ENCODE data around the gene IQSEC1.

- TF ChIP-seq CTCF (IDR thresholded peaks at IDR 0.05; ENCODE audit: extremely low read depth in 1 of 2, insufficient read depth in 1 of 2, low read depth in 1 of 2, low read length in 2 of 2) (no peak), POLR2AphosphoS5 (IDR thresholded peaks at IDR 0.05; ENCODE audit: insufficient read depth, low read depth, low read length) (no peak), EZH2 (IDR thresholded peaks at IDR 0.05; ENCODE audit: borderline replicate concordance, low read depth, low read length, severe bottlenecking) (no peak), MAX (IDR thresholded peaks at IDR 0.05; ENCODE audit: insufficient read depth, insufficient read length) (no peak), POLR2A (IDR thresholded peaks at IDR 0.05; ENCODE audit: low read depth, low read length) (no peak), JUN (IDR thresholded peaks at IDR 0.05; ENCODE audit: borderline replicate concordance, insufficient read depth, insufficient read length, low read depth) (no peak), MYC (IDR thresholded peaks at IDR 0.05; ENCODE audit: low read depth, low read length) (no peak), GATA2 (IDR thresholded peaks at IDR 0.05; ENCODE audit: insufficient read depth, insufficient read length, low read depth, low read length) (no peak), FOS (IDR thresholded peaks at IDR 0.05; ENCODE audit: borderline replicate concordance, insufficient read depth, low read length) (no peak)
Measured at GRCh38 chr3:13013151-13013561, 60.1 kb downstream of the IQSEC1 start.
